HG02981 (cell line): ENCODE measurements around the gene TSTD2.

Experiments used
- ATAC-seq: cut with Tn5 transposase; IDR thresholded peaks from one replicate; pipeline ENCODE4 v1.9.1; 2021; ENCODE audit warnings: mild to moderate bottlenecking, moderate library complexity; ENCODE audit not compliant: unreplicated experiment

The TSTD2 gene

DNA sequence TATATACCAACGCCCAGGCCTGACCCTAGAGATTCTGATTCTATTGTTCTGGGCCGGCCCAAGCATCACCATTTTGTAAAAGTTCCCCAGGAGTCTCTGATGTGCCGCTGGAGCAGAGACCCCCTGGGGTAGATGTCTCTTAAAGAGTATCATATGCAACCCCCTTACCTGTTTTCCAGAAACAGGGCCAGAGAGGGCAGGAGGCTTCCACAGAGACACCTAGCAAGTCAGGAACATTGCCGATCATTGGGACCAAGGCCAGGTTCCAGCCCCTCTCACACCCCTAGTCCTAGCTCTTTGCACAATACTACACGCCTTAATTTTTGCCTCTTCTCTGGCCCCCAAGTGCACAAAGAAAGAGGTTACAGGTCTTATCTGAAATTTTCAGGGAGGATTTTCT, 67.9 kb downstream of the TSTD2 start:
- no peak for ATAC-seq

DNA sequence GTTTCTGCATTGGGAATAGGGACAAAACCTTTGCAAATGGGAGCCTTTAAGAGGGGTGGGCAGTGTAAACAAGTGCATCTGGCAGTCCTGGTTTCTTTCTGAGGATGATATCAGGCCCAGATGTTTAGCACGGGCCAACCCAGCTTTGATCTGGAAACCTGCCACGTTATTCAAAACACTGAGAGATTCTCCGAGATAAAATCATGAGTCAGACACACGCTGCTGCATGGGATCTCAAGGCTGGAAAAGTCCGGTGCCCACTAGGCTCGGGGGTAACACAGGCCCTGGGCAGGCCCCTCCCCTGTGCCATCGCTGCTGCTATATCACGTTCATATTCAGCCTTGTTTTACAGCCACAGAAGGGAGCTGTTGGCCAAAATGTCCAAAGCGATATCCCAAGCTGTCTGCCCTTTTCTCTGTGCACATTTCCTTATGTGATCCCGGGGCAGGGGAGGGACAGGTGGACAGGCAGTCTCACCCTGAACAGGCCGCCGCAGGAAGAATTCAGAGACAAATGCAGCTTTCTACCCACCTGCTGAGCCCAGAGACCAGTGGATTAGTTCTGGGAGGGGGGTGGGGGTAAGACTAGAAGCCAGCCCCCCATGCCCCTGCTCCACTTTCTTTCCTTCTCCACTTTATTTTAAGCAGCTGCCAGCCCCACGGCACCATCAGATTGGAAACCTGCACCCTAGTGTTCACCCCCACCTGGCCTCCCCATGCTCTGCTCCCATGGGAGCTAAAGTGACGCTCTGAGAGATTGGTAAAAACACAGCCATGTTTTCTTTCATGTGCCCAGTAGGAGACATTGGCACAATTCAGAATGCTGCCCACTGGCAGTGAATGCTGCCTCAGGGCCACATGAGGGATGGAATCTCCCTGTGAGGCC, 68.6 kb downstream of the TSTD2 start:
- ATAC-seq: no peak

DNA sequence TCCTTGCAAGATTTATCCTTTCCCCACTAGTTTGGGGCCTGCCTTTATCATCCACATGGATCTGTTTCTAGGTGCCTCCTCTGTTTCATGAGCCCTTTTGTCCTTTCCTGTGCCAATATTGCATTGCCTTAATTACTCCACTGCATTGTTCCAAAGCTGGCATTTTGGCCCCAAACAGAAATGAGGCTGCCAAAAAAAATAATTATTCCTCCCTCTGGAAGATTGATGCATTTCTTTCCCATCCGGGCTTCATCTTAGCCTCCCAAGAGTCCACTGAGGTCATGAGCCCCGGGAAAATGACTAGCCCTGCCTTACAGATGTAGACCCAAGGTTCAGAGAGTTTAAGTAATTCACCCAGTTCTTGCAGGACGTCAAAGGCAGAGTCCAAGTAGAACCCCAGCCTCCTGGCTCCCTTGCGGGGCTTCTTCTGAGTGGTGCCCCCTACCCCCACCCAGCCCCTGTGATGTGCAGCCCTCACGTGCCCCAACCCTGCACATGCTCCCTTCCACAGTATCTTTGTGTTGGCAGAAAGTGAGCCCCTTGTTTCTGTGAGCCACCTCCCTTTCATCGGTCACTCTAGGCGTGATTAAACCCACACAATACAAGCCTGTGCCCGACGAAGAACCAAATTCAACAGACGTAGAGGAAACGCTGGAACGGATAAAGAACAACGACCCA, 69.6 kb downstream of the TSTD2 start:
- ATAC-seq: no peak

DNA sequence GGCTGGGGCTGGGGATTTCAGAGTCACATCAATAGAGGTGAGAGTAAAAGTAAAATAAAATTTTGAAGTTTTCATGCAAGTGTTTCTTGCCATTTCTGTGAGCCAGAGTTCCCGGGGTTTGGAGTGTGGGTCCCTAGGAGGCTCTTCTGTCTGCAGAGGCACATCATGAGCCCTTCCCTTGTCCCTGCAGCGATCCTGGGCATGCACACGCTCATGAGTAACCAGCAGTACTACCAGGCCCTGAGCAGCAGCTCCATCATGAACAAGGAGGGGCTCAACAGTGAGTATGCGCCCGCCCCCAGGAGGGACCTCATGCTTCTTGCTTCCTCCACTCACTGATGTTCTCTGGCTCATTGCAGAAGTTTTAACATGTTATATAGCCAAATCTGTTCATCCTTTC, 70.6 kb downstream of the TSTD2 start:
- ATAC-seq: no peak

DNA sequence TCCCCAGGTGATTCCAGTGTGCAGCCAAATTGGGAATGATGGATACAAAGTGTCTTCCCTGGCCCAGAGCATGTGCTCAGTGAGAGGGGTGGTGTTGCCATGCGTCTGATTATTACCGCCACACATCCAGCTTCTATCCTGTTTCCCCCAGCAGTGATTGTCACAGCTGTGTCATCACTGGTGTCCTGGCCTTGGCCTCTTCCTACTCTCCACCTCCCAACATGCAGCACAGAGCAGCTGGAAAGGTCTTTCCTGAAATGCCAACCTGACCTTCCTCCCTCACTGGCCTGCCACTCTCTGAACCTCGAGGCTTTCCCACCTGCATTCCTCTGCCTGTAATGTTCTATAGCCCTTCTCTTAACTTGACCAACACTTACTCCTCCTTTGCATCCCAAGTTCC, 71.7 kb downstream of the TSTD2 start:
- no peak for ATAC-seq

DNA sequence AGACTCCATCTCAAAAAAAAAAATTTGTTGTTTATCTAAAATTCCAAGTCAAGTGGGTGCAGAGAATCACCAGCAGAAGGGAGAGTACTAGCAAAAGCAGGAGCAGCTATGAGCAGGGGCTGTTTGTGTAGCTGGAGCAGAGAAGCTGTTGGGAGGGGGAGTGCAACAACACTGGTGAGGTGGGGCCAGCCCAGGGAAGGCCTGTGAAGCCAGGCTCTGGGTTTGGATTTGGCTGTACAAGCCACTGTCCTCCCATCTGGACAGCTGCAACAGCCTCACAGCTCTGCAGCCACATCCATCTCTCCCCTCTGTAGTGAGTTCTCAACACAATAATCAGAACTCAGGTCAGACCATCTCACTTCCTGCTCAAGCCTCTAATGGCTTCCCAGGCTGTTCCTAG, 72.3 kb downstream of the TSTD2 start:
- ATAC-seq: no peak

DNA sequence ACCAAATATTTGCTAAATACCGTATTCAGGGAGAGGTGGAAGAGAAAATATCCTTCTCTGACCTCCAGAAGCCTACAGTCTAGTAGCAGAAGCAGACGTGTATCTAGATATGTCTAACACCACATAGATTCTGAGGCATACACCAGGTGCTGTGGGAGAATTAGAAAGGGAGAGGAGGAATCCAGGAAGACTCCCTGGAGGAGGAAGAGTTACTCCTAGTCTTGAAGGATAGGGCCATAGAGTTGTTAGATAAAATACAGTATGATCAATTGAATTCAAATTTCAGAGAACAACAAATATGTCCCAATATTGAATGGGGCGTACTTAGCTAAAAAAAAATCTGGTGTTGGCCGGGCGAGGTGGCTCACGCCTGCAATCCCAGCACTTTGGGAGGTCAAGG, 73.0 kb downstream of the TSTD2 start:
- no peak for ATAC-seq

DNA sequence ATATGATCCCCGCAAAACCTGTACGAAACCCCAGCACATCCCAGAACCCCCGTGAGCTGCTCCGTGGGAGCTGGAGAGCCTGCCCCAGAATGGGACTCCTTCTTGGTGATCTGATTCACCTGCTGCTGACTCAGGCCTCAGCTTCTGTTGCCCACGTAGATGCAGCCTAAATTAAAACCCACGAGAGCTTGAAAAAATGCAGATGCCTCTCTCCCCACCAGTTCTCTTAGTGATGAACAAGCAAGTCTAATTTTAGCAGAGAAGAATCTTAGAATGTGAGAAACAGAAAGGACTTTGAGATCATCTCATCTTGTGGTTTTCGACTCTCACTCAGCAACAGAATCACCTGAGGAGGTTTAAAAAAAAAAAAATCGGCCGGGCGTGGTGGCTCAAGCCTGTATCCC, 74.1 kb downstream of the TSTD2 start:
- ATAC-seq: peak; percentile 67

DNA sequence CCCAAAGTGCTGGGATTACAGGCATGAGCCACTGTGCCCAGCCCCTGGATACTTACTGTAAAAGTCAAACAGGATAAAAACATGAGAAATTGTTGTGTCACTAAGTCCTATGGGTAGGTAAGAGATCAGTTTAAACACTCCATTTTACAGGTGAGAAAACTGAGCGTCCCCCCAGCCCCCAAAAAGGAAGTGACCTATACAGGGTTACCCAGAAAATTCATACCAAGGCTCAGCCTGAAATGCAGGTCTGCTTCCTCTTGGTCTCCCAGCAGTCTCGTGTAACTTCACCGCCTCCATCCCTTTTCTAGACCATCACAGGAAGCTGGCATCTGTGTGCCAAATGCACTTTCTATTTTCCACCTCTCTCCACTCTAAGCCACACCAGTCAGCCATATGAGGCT, 74.5 kb downstream of the TSTD2 start:
- no peak for ATAC-seq

DNA sequence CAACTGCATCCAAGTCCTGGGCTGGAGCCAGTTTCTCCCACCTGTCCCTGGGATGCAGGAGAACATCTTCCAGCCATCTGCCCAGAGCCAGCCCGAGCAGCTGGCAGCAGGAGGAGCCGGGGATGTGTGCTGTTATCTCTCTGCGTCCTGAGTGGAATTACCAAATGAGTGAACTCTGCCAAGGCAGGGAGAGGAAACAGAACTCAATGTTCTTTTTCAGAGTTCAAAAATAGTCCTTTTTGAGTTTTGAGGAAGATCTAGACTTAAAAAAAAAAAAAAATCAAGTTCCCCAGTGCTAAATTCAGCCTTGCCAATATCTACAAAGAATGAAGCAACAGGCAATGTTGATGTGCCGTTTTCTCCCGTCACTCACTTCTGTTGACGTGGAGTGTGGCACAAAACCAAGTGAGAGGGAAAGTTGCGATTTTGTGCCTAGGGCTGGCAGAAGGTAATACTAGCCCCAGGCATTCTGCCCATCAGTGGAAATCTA, 75.5 kb downstream of the TSTD2 start:
- no peak for ATAC-seq

DNA sequence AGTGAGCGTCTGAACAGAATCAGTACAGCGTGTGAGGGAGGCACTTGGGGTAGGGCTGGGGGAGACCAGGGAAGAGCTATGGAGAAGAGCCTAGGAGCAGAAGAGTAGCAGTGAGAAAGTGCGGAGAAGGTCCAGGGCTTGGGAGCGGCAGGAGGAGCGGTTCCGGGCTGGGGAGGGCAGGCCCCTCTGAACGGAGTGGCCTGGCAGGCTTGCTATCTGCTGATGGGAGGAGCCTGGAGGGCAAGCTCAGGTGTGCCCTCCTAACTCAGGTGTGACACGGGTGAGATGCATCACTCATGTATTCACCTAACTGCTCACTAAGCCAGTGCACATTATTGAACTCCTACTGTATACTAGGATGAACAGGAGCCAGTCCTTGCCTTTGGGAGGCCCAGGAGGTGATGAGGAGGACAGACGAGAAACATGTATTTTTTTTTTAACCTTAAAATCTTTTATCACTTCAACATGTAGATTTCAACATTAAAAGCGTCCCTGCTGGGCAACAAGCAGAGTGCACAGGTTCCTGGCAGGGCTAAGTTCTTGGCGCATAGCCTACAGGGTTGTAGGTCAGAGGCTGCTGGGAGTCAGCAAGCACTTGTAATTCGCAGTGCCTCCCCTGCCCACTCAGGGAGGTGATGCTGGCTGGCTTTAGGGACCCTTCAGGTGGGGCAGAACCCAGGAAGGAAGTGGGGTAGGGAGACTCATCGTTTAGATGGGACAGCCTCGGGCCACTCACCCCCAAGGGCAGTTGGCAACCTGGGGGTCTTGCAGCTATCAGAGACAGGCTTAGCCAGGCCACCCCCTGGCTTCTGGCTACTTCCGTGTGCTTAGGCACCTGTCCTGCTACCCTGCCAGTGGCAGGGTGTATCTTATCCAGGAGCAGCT, 76.2 kb downstream of the TSTD2 start:
- ATAC-seq: no peak

DNA sequence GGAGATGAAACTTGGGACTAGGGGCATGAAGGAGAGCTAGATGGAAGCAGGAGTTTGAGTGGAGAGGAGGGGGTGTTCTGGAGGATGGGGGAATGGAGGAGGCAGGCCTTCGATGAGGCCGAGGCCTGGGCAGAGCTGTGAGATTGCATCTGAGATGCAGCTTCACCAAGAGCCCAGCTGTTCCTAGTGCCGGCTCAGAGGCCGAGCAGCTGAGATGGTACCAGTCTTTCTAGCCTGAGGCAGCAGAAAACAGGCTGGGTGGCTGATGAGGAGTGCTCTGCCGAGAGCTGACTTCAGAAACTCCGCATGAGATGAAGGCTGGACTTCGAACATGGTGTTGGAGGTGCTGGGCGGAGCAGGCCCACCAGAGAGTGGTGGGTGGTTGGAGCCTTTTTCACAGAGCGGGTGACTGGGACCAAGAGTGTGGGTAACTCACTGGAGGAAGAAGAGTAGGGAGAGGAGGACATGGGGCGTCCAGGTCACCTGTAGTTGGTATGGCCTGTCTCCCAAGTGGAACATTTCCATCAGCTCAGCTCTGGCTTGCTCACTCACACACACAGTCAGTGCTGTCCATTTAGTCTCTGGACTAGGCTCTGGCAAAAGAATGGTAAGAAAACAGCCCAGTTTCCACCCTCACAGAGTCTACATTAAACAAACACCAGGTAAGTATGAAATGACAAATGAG, 77.0 kb downstream of the TSTD2 start:
- no peak for ATAC-seq

DNA sequence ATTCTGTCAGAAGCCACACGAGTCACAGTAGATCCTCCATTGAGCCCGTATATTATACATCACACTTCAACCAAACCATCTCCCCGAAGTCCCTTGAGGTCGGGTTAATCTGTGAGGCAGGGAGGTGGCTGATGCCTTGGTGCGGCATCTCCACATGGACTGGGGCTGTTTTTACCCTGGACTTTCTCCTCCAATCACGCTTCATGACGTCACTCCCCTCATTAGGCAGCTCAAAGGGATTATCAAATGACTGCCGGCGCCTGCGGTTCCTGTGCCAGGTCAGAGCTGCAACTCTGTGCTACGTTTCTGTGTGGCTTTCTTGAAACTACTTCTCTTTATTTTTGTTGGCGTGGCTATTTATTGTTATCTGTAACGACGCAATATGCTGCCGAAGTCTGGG, 78.0 kb downstream of the TSTD2 start:
- no peak for ATAC-seq

DNA sequence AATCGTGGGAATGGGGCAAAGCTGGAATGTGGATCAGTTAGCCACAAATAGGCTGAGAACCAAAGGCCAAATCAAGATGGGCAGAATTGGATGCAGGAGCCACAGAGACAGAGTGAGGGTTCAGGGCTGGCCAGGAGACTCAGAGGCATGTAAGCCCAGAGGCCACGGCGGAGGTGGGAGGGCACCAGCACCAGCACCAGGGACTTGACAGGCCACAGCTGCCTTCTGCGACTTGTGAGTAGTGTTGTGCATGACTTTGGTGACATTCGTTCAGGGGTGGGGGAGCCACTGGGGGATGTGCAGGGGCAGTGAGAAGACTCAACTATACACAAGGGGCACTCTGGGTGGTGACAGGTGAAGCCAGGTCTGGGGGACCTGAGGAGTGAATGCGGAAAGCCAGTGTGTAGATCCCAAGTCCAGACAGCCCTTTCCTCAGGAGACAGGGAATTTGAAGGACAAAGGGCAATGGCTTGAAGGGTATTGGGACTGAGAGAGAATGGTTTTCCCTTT, 78.5 kb downstream of the TSTD2 start:
- no peak for ATAC-seq

DNA sequence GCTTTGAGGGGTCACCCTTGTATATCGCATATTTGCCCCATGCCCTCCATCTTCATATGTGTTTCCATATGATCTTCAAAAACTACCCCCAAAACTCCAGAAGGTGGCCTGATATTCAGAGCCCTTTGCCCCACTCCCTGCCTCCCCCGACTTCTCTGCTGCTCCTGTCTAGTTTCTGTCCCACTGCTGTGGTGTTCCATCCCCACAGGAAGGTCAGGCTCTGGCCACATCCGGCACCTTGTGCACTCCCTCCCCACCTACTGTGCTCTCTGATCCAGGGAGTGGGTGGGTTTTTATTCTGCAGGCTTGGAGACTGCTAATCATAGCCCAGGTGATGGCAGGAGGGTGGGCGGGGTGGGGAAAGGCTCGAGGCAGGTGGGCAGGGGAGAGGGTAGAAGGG, 79.3 kb downstream of the TSTD2 start:
- ATAC-seq: no peak

DNA sequence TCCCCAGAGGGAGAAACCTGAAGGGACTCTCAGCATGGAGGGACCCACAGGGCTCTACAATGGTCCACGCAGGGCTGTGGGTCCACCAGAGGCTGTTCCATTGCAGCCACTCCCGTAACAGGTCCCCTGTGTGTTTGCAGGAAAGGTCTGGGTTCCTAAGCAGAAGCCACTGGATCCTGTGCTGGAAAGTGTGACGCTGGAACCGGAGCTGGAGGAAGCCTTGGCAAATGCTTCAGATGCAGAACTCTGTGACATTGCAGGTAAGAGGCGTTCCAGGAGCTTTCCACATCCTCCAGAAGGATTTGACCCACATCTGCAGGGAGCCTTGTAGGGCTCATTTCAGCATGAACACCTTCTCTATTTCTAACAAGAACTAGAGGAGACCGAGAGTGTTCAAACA, 80.0 kb downstream of the TSTD2 start:
- no peak for ATAC-seq

DNA sequence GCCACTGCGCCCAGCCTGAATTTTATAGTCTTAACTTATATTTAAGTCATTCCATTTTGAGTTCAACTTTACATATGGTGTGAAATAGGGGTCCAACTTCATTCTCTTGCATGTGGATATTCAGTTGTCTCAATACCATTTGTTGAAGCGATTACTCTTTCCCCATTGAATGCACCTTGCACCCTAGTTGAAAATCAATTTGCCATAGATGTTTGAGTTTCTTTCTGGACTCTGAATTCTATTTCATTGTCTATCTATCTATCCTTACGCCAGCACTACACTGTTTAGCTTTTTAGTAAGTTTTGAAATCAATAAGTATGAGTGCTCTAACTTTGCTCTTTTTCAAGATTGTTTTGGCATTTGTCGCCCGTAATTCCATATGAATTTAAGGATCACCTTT, 81.9 kb downstream of the TSTD2 start:
- ATAC-seq: no peak

DNA sequence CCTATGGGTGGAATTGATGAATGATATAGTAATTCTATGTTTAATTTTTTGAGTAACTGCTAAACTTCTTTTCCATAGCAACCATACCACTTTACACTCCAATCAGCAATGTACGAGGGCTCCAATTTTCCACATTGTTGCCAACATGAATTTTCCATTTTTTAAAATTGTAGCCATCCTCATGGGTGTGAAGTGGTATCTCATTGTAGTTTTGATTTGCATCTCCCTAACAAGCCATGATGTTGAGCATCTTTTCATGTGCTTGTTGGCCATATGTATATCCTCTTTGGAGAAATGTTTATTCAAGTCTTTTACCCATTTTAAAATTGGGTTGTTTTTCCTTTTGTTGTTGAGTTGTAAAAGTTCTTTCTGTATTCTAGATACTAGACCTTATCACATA, 82.8 kb downstream of the TSTD2 start:
- ATAC-seq: no peak
